Astrocyte (in vitro differentiated cells and primary cell): ENCODE results near the gene DDX27. TPM values are rescaled to one million over a fixed set of nuclear protein-coding genes. Genes with fewer than 3 reads are reported as not detected.
A peak's percentile ranks its signal among the peaks of the same experiment; 100 is the strongest.

Experiments used
- DNase-seq: peaks from one replicate; pipeline ENCODE4 v3.0.0-alpha.2; 2010; ENCODE audit warnings: low read depth
- FAIRE-seq: peaks from 2 replicates; lab custom pipeline; 2011; peaks lifted over from hg19 to GRCh38; lab: Jason Lieb, UNC
- H2AFZ ChIP-seq: 2 replicates; pipeline ENCODE4 v1.6.0; 2012; ENCODE audit warnings: low read depth, low read length, inconsistent platforms
- H3K27ac ChIP-seq: 2 replicates; pipeline ENCODE4 v1.5.1; 2011; ENCODE audit warnings: low read depth, low read length, inconsistent platforms
- H3K27me3 ChIP-seq: 2 replicates; pipeline ENCODE4 v1.6.0; 2011; ENCODE audit warnings: low read length, inconsistent platforms; ENCODE audit not compliant: insufficient read depth
- H3K36me3 ChIP-seq: 2 replicates; pipeline ENCODE4 v1.5.1; 2011; ENCODE audit warnings: low read length, inconsistent platforms; ENCODE audit not compliant: insufficient read depth
- H3K4me1 ChIP-seq: 2 replicates; pipeline ENCODE4 v1.5.1; 2011; ENCODE audit warnings: low read length, inconsistent platforms; ENCODE audit not compliant: insufficient read depth
- H3K4me2 ChIP-seq: 2 replicates; pipeline ENCODE4 v1.6.0; 2012; ENCODE audit warnings: low read length, inconsistent platforms
- H3K4me3 ChIP-seq: 2 replicates; pipeline ENCODE4 v1.5.1; 2011; ENCODE audit warnings: low read depth, mild to moderate bottlenecking, low read length, inconsistent platforms; ENCODE audit not compliant: insufficient read depth
- H3K79me2 ChIP-seq: 2 replicates; pipeline ENCODE4 v1.6.0; 2012; ENCODE audit warnings: mild to moderate bottlenecking, low read length, inconsistent platforms; ENCODE audit not compliant: insufficient read depth
- H3K9ac ChIP-seq: 2 replicates; pipeline ENCODE4 v1.6.0; 2012; ENCODE audit warnings: mild to moderate bottlenecking, low read length, inconsistent platforms
- H3K9me3 ChIP-seq: 2 replicates; pipeline ENCODE4 v1.5.1; 2012; ENCODE audit warnings: low read depth, mild to moderate bottlenecking, low read length, inconsistent platforms; ENCODE audit not compliant: insufficient read depth
- H4K20me1 ChIP-seq: 2 replicates; pipeline ENCODE4 v1.6.0; 2012; ENCODE audit warnings: low read length, inconsistent platforms; ENCODE audit not compliant: insufficient read depth
- H3K27ac Mint-ChIP-seq: one replicate; pipeline ENCODE4 v1.8.0; 2021; ENCODE audit warnings: mild to moderate bottlenecking, mixed read lengths; ENCODE audit not compliant: unreplicated experiment
- H3K27me3 Mint-ChIP-seq: one replicate; pipeline ENCODE4 v1.8.0; 2021; ENCODE audit warnings: low read depth, mixed read lengths; ENCODE audit not compliant: unreplicated experiment
- H3K36me3 Mint-ChIP-seq: one replicate; pipeline ENCODE4 v1.8.0; 2021; ENCODE audit warnings: low read depth, mixed read lengths; ENCODE audit not compliant: unreplicated experiment
- H3K4me1 Mint-ChIP-seq: one replicate; pipeline ENCODE4 v1.8.0; 2021; ENCODE audit warnings: low read depth, mixed read lengths; ENCODE audit not compliant: unreplicated experiment
- H3K4me3 Mint-ChIP-seq: one replicate; pipeline ENCODE4 v1.8.0; 2021; ENCODE audit warnings: mild to moderate bottlenecking, moderate library complexity, mixed read lengths; ENCODE audit not compliant: unreplicated experiment
- H3K9me3 Mint-ChIP-seq: one replicate; pipeline ENCODE4 v1.8.0; 2021; ENCODE audit warnings: mild to moderate bottlenecking, mixed read lengths; ENCODE audit not compliant: unreplicated experiment
- EZH2 ChIP-seq: IDR thresholded peaks from 2 replicates; pipeline ENCODE4 v1.6.1; 2012; ENCODE audit warnings: mild to moderate bottlenecking, low read length, inconsistent platforms; ENCODE audit not compliant: insufficient read depth
- total RNA-seq: library from RNA; stranded (reverse); gene quantifications from 2 replicates; pipeline ENCODE4 v1.2.1, GENCODE V29; 2021
- TF ChIP-seq, protein P1 (sequence below): IDR thresholded peaks from 2 replicates; pipeline ENCODE4 v1.5.1; 2011; ENCODE audit warnings: low read depth, mild to moderate bottlenecking, inconsistent platforms, low read length, moderate library complexity; ENCODE audit not compliant: insufficient read depth

The DDX27 gene
- total RNA-seq, 1 donor from 2014 or later, result 38.3 TPM

DNA sequence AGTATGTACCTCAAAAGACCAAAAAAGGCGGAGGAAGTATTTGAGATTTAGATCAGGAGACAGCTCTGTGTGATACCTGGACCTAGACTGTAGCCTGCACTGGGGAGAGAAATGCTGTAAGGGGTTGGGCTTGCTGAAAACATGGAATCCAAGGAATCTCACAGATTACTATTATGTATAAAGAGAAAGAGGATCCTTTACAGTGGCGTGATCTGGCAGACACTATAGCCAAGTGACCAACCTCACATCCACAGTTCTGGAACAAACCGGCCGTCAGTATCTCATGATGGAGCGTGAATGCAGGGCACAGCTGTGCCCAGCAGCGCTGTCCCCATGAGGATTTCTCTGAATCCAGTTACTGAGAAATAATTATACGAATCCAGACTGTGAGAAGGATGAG lies 12.3 kb downstream of the DDX27 start:
- Histone ChIP-seq H4K20me1 (no peaks in the 10 kb centered on the region), H3K4me1 (no peaks in the 10 kb centered on the region), H3K79me2 (peaks cover 2% of the 10 kb centered on the region), H3K4me3 (no peak overlapping the region), H3K9me3 (no peaks in the 10 kb centered on the region), H3K4me2 (no peak overlapping the region), H3K36me3 (peaks cover 50% of the 10 kb centered on the region), H3K9ac (no peak overlapping the region), H2AFZ (no peak overlapping the region), H3K27me3 (no peaks in the 10 kb centered on the region), H3K27ac (no peak overlapping the region)
- Mint-ChIP-seq H3K36me3 (peaks cover 21% of the 10 kb centered on the region), H3K27me3 (no peaks in the 10 kb centered on the region), H3K4me1 (peaks cover 13% of the 10 kb centered on the region), H3K4me3 (no peak overlapping the region), H3K27ac (peak overlapping the region; percentile 76), H3K9me3 (no peaks in the 10 kb centered on the region)
- FAIRE-seq, result no peak
- TF ChIP-seq, protein P1, sequence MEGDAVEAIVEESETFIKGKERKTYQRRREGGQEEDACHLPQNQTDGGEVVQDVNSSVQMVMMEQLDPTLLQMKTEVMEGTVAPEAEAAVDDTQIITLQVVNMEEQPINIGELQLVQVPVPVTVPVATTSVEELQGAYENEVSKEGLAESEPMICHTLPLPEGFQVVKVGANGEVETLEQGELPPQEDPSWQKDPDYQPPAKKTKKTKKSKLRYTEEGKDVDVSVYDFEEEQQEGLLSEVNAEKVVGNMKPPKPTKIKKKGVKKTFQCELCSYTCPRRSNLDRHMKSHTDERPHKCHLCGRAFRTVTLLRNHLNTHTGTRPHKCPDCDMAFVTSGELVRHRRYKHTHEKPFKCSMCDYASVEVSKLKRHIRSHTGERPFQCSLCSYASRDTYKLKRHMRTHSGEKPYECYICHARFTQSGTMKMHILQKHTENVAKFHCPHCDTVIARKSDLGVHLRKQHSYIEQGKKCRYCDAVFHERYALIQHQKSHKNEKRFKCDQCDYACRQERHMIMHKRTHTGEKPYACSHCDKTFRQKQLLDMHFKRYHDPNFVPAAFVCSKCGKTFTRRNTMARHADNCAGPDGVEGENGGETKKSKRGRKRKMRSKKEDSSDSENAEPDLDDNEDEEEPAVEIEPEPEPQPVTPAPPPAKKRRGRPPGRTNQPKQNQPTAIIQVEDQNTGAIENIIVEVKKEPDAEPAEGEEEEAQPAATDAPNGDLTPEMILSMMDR, result no peak
- no peak for TF ChIP-seq EZH2
- DNase-seq, result no peak

GRCh38 chr20:49233226-49233625 lies 14.0 kb downstream of the DDX27 start:
- Mint-ChIP-seq H3K9me3 (no peaks in the 10 kb centered on the region), H3K27me3 (no peaks in the 10 kb centered on the region), H3K36me3 (peaks cover 21% of the 10 kb centered on the region), H3K4me3 (peak overlapping the region; percentile 51), H3K27ac (no peak overlapping the region), H3K4me1 (peaks cover 13% of the 10 kb centered on the region)
- H3K4me1 ChIP-seq, result no peaks in the 10 kb centered on the region
- H3K79me2 ChIP-seq, result peaks cover 2% of the 10 kb centered on the region
- no peak for FAIRE-seq
- no peak overlapping the region for H3K27ac ChIP-seq
- TF ChIP-seq, protein P1, result no peak
- TF ChIP-seq EZH2, result no peak
- no peak overlapping the region for H3K4me3 ChIP-seq
- DNase-seq, result no peak
- H3K27me3 ChIP-seq, result no peaks in the 10 kb centered on the region
- H3K36me3 ChIP-seq, result peaks cover 60% of the 10 kb centered on the region
- H4K20me1 ChIP-seq, result peaks cover 5% of the 10 kb centered on the region
- H3K4me2 ChIP-seq, result no peak overlapping the region
- H2AFZ ChIP-seq, result no peak overlapping the region
- H3K9ac ChIP-seq, result no peak overlapping the region
- H3K9me3 ChIP-seq, result no peaks in the 10 kb centered on the region

DNA sequence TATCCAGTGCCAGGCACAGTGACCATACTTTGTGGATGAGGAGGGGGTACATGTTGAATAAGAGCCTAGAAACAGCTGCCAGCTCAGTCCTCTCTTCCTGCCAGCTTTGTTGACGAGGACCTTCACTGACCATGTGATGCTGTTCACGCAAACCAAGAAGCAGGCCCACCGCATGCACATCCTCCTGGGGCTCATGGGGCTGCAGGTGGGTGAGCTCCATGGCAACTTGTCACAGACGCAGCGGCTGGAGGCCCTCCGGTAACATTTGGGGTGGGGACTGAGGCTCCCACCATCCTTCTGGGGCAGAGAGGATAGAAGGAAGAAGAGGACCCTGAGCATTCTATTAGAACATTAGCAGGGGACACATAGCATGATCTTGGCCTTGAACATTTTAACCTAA lies 15.6 kb downstream of the DDX27 start:
- H3K4me1 ChIP-seq, result no peaks in the 10 kb centered on the region
- Mint-ChIP-seq H3K9me3 (no peaks in the 10 kb centered on the region), H3K4me1 (peaks cover 13% of the 10 kb centered on the region), H3K27ac (no peak overlapping the region), H3K36me3 (peaks cover 24% of the 10 kb centered on the region), H3K27me3 (no peaks in the 10 kb centered on the region), H3K4me3 (no peak overlapping the region)
- DNase-seq (no peak), FAIRE-seq (no peak)
- H3K27ac ChIP-seq, result no peak overlapping the region
- peaks cover 5% of the 10 kb centered on the region for H4K20me1 ChIP-seq
- TF ChIP-seq, protein P1, result no peak
- TF ChIP-seq EZH2, result no peak
- no peak overlapping the region for H3K4me2 ChIP-seq
- no peak overlapping the region for H3K4me3 ChIP-seq
- H3K79me2 ChIP-seq, result peaks cover 2% of the 10 kb centered on the region
- H3K9ac ChIP-seq, result no peak overlapping the region
- H3K36me3 ChIP-seq, result peaks cover 62% of the 10 kb centered on the region
- no peak overlapping the region for H2AFZ ChIP-seq
- no peaks in the 10 kb centered on the region for H3K9me3 ChIP-seq
- H3K27me3 ChIP-seq, result no peaks in the 10 kb centered on the region
